ENCODE measurements around the gene CCBE1.

The CCBE1 gene

DNA sequence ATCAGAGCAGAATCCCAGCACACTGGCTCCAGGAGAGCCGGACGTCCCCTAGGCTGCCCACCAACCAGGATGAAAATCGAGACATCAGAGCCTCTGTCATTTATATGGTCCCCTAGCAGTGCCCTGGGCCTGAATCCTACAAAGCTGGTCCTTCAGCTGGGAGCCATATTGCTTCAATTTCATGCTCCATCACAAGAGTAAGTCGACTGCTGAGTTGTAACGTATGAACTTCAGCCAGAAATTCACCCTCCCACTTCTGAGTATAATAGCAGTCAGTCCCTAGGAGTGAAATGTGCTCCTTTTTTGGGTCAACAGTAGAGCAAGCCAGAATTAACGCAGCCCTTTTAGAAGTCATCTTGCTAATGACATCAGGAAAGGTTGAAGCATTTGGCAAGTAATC is 126.4 kb downstream of the CCBE1 start:
- DNase-seq (ENCODE audit: low read depth, low spot score) = no peak

DNA sequence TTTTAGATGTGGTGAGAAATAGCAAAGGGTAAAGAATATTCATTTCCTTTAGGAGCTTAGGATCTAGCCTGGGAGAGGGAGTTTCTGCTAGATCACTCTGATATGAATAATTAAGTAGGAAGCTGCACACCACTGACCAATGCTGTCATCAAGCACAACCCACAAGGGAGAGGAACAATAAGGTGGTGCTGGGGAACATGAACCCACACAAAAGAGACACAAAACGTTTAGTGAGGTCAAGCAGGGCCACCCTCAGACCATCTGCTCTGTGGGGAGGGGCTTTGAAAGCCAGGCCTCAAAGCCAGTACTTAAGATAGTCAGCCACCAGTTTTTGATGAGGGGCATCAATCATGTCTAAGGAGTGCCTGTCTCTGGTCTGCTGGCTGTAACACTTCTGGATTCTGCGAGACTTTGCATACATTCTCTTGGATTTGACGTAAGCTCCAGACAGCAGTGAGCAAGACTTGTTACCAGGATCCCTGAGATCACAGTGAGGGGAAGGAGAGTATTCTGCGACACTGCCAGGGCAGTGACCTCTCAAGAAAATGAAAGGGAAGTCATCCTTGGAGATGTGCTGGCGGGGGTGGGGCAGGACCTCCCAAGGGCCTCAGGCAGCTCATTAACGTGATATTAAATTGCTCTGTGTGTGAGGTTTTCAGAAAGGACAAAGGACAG is 127.0 kb downstream of the CCBE1 start:
- DNase-seq (ENCODE audit: low read depth, low spot score) = no peak

DNA sequence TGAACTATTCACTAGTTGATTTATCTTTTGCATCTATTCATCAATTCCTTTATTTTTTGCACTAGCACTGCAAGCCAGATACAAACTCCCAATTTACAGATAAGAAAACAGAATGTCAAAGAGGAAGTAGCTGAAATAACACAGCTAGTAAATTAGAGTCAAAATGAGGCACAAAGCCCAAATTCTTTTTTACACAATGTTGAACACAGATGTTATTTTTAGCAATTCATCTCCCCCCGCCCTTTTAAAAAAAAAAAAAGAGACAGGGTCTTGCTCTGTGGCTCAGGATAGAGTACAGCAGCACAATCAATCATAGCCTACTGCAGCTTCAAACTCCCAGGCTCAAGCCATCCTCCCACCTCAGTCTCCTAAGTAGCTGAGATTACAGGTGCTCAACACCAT is 127.8 kb downstream of the CCBE1 start:
- DNase-seq (ENCODE audit: low read depth, low spot score) = no peak

DNA sequence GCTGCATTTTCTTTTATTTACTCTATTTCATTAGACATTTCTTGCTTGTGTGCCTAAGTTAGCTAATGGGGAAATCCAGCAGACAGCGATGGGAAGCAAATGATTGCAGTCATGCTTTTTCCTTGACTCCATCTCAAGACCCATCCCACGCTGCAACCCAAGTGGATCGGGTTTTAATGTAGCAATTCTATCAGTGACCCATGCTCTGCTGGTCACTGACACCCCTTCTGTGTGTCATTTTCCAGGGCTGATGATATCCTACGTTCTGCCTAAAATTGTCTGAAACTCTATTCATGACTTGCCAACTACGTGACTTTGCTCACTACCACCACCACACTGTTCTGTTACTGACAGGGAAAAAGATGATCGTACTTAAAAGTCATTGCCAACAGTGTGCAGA is 129.8 kb downstream of the CCBE1 start:
- no peak for DNase-seq (ENCODE audit: low read depth, low spot score)

DNA sequence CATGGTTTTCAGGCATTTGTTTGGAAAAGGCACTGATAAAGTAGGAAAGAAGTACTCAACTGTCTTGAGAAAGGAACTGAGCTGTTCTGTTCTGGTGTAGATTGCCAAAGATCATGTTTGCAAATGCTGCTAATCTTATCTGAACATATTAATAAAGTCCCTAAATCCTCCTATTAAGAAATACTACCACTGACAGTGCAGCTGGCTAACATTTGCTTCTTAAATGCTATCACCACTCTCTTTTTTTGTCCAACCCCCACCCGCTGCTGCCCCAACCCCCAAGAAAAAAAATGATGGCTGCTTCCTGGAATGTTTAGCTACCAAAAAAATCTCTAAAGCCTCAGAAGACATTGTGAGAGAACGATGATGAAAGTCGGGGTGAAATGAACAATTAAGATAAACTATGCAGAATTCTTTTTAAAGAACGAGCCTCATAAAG is 130.7 kb downstream of the CCBE1 start:
- DNase-seq (ENCODE audit: low read depth, low spot score) = no peak

DNA sequence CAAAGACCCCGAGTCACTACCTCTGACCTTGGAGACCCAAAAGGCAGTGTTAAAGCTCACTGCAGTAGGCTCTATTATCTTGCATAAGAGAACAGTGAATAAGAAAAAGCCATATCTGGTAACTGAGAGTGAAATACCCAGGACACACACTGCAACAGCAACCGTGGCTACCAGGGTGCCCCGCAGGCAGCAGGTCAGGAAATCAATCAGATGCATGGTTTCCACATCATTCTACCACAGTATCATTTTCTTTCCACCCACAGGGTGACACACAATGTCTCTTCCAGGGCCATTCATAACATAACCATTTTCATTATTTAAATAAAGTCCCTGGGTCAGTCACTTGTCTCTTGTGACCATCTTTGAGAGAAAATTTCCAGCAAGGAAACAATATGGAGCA is 131.3 kb downstream of the CCBE1 start:
- no peak for DNase-seq (ENCODE audit: low read depth, low spot score)

DNA sequence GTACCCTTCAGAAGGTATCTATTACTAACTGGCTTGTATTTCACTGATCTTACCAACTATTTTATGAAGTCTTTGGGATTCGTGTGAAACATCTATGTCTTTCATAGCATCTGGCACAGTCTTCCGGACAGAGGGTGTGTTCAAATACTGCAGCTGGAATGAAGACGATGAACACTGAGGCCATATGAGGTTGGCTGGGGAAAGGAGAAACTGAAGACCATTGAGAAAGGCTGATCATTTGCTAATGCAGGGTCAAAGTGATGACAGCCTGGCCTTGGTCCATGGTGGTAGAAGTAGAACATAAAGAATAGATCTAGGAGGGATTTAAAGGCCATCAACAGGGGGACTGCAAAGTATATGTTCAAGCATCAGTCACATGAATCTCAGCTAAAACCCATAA is 132.7 kb downstream of the CCBE1 start:
- DNase-seq (ENCODE audit: low read depth, low spot score) = no peak

DNA sequence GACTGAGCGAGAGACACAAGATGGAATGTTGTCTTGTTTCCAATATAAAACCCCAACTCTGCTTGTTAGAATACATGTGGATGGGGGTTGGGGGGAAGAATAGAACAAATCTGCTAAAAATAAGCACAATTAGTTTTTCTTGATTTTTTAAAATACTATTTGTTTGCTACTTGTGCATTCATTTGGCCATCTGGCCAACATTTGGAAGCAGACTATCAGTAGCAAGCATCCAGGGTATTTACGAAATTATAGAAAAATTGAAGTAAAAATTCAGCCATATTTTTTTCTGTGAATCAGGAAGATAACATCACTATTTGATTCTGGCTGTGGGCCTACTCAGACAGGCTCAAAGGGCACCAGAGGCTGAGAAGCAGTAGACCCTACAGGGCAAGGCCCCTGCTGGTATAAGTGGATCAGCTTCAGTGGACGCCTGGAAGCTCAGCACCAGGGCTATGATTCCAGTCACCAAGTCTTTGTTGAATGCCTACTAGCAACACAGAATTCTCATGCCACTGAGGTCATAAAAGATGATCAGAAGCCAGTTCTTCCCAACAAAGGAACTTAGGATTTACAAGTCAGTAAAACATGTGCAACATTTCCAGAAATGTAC is 133.9 kb downstream of the CCBE1 start:
- no peak for DNase-seq (ENCODE audit: low read depth, low spot score)

DNA sequence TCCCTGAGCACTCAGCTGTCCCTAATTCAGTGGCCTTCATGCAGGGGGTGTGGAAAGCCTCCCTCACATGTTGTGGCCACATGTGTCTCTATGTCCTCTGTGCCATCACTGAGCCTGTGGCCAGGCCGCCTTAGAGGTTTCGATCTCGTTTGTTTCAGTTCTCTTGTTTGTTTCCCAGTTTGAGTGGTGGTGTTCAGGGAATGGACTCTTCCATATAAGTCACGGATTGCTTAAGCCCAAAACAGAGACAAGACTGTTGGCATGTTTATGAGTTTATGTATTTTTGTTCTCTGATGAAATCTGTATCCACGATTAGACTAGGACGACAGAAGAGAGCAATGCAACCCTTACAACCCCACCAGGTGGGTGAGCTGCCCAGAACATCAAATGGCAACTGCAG is 134.5 kb downstream of the CCBE1 start:
- no peak for DNase-seq (ENCODE audit: low read depth, low spot score)

DNA sequence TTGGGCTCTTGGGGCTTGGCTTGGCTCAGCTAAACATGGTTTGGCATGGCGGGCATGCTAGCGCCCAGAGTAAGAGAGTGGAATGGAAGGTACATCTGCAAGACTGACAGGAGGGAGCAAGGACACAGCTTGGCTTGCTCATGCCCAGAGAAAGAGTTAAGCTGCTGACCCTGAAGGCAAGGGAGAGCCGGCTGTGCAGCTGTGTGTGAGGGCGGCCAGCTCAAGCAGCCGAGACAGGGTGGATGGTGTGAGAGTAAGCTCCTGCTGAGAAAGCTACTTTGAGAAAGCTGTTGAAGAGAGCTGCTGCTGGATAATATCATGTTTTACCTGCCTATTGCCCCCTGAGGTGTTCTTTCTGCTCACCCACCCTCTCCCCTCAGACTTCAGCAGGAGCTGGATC is 135.6 kb downstream of the CCBE1 start:
- DNase-seq (ENCODE audit: low read depth, low spot score) = no peak

DNA sequence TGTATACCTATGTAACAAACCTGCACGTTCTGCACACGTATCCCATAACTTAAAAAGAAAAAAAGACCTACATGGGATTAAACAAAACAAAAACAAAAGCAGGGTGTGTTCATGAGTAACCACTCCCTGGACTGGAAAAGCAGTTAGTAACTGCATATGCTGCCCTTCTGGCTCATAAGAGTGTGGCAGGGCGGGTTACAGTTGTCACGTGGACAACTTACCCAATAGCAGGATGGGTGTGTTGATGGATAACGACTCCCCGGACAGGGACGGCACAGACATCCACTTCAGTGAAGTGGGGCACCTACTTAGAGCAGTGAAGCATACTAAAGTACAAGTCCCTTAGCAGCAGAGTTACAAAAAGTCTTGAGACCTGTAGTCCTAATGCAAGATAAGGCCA is 136.7 kb downstream of the CCBE1 start:
- no peak for DNase-seq (ENCODE audit: low read depth, low spot score)

DNA sequence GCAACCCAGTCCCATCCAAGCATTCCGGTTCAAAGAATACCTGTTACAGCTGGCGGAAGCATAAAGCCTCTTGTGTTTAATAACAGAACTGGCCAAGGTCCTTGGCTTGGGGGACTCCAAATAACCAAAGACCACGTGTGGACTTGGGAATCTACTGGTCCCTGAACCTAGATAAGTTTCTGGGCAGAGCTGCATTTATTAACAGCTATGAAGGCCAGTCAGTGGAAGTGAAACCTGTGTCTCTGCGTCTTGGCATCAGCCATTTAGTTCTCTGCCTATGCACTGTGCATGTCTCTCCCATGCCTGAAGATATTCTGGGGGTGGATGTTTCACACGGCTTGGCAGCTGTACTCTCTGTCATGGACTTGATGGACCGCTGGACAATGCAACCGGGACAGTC is 137.7 kb downstream of the CCBE1 start:
- DNase-seq (ENCODE audit: low read depth, low spot score) = no peak

DNA sequence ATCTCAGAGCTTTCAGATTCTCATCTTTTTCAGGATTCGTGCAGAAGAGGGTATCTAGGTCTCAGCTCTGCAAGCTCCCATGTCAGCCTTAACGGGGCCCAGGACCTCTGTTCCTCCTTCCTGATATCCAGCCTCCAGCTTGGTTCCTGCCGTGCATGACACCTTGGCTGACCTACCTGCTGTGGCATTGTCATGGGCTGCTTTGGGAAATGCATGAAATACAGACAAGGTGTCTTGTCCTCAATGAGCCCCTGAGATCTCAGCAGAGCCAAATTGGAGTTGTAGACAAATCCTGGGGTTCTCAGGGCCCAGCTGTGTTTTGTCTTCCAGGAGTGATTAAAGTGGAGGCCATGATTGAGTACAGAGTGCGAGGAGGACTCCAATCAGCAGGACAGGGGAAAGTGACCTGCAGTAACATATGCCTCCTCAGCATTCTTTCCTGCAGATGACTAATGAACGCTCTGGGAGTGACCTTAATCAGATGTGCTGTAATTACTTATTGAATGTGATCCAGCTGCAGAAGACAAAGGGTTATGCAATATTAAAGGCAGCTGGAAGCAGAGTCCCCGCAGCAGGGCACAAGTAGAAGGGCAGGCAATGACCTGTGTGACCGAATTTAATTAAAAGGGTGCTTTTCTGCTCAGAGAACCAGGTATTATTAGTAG is 141.1 kb downstream of the CCBE1 start:
- DNase-seq (ENCODE audit: low read depth, low spot score) = no peak

DNA sequence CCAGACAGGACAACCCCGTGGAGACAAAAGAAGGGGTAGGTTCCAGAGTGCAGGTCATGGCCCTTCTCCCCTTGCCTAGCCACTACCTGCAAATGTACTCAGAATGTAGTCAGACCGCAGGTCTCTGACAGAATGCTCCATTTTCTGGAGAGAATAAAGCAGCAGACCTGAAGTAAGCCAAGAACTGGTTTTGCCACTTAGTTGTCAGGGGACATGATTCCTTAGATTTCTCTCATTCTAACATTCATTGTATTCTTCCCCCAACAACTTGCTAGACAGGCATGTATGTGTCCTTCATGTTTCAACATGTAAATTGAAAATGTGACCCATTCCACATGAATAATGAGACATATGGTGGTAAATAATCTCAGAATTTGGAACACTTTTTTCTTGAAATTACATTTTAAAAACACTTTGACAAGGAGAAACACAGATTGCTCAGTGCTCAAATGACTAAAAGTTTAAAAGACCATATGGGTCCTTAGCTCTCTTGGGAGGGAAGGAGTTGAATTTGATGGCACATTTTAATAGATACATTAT is 142.4 kb downstream of the CCBE1 start:
- DNase-seq (ENCODE audit: low read depth, low spot score) = no peak

DNA sequence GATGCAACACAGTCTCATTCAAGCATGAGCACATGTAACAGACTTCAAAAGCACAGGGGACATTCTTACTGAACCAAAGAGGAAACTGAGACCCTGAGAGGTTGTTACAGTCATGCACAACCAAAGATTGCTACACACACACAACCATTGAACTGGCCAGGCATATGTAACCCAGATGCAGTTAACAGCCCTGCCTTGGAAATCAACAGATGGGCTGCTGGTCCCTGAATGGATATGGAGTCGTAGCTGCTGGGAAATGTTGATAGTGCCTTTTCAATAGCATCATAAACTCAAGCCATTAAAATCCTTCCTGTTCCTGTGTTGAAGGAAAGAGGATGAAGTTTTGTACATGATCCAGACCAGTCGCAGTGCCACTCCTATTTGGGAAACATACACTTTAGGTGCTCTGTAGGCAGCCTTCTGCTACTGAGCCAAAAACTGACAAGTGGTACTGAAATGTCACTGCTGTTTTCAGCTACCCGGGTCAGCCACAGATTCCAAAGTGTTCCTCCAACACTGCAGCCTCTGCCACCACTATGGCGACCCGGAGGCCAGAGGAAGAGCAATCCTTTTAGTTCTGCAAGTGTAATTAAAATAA is 143.9 kb downstream of the CCBE1 start:
- no peak for DNase-seq (ENCODE audit: low read depth, low spot score)

DNA sequence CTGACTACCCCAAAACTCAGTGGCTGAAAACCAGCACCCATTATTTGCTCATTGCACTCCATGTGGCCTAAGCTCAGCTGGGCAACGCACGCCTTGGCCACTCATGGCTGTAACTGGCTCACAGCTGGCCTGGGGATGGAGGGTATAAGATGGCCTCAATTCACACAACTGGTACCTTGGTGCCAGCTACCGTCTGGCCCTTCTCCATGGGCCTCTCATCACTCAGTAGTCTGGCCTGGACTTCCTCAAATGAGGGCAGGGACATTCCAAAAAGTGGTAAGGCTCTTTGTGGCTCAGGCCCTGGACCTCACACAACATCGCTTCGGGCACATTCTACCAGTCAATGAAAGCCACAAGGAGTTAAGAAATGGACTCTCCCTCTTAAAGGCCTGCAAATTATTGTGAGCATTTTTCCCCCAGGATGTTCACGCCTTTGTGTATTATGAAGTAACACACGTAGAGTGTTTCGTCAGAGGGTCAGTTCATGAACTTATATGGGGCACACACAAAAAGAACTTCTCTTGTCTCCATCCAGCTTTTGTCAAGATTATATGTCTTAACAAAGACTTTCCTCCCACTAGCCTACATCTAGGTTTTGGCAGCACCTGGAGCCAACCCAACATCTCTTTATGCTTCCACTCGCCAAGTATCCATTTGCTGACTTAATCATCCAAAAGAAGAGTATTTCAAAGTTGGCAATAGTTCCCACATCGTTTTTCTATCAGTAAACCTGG is 145.2 kb downstream of the CCBE1 start:
- no peak for DNase-seq (ENCODE audit: low read depth, low spot score)

DNA sequence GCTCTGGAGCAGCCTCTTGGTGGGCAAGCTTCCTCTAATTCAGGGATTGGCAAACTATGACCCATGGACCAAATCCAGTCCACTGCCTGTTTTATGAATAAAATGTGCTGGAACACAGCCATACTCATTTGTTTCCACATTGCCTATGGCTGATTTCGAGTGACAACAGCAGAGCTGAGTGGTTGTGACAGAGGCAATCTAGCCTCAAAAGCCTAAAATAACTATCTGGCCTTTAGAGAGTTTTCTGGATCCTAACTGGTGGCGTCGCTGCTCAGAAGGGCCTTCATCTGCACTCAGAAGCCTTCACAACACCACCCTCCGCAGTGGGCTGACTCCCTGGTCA is 147.1 kb downstream of the CCBE1 start:
- no peak for DNase-seq (ENCODE audit: low read depth, low spot score)

DNA sequence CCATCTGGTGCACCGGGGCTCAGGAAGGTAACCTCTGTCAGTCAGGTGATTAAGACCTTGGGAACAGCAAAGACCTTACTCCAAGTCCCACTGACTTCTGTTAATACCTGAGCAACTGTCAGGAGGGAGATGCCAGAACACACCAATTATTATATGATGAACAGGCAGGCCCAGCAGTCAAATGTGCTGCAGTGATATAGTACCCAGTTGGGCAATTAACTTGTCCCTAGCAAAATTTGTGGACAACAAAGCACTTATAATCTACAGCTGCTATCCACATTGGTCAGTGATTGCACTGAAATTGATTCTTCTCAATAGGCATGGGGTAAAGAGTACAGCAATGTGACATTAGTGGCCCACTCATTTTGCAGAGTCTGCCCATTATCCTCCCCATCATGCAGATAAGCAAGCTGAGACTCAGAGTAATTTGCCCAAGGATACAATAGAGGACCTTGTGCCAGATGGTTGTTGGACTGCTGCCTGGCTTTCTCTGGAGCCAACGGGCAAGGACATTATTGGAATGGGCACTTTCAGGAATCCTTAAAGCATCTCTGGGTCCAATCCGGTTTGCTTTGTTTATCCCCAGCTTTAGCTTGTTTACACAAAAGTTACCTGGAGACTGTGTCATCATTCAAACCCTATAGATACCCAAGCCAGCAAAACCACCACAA is 147.6 kb downstream of the CCBE1 start:
- DNase-seq (ENCODE audit: low read depth, low spot score) = no peak

DNA sequence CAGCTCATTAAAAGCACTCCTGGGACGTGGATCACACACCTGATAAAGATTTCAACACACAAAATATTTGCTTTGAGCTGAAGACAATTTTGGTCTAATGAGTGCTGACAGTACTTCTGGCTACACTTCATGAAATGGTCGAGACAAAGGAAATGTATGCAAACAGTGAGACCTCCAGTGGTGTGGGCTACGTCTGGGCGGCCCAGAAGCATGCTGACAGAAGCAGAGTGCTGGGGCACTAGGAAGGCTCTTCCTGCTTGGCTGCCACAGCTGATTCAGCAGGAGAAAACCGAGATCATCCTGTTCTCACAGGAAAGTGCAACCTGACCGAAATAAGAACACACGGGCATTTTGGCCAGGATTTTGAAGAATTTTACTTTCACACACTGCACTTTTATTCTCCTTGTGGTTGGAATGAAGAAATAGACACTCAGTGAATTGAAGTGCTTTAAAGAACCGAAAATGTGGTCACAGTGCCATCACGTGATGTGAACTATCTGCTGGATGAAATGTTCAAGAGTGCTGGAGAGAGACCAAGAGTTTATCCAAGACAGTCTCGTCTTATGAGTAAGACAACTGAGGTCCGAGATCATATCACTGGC is 149.5 kb downstream of the CCBE1 start:
- DNase-seq (ENCODE audit: low read depth, low spot score) = no peak

DNA sequence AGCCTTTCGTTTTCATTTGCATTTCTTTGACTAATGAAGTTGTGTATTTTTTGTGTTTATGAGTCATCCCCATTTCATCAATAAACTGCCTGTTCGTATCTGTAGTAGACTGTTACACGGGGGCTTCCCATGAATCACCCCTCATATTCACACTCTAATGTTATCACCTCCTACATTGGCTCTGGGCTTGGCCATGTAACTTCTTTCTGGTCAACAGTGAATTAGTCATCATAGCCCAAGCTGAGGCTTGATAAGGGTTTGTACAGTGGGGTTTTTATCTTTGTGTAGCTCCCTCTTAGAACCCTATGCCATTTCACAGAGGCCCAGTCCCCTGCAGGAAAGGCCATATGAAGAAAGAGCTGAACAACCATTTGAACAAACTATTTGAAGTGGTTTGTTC is 151.0 kb downstream of the CCBE1 start:
- no peak for DNase-seq (ENCODE audit: low read depth, low spot score)

DNA sequence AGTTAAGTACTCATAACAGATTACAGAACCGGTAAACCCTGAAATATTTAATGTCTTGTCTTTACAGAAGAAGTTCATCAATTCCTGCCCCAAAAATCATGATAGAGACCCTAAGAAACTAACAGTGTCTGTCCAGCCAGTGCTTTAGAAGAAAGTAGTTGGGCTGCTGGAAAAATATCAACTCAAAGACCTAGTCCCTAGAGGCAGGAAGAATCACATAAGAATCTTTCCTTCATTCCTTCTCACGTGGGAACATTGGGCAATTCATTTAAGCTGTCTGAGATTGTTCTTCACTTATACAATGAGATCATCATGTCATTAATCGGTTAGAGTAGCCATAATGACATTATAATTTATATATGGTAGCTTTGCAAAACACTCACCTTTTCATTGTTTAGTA is 156.4 kb downstream of the CCBE1 start:
- no peak for DNase-seq (ENCODE audit: low read depth, low spot score)
